ENCODE results near the gene LCE3E. TPM values are rescaled to one million over a fixed set of nuclear protein-coding genes. Genes with fewer than 3 reads are reported as not detected.
A peak's percentile ranks its signal among the peaks of the same experiment; 100 is the strongest.
"Not testable (repeated sequence)": the region's sequence is repeated elsewhere in the genome, so short reads cannot be mapped to it uniquely, and the experiment has no call there.

Gene LCE3E
- total and polyA plus RNA-seq, 8 donors = 0.65 TPM; not detected in 7

- WGBS, 5 donors = 80 to 84% (median 80%) methylated on average over 7 to 14 of the region's 14 CpGs
- no peak for DNase-seq
- Histone ChIP-seq H3K27ac (no peak overlapping the region), H3K27me3 (no peaks in the 10 kb centered on the region), H3K4me3 (no peak overlapping the region), H3K36me3 (no peaks in the 10 kb centered on the region), H3K9me3 (peaks cover 0 to 30% (median 15%) of the 10 kb centered on the region in 4 donors), H3K4me1 (no peaks in the 10 kb centered on the region)
- intact Hi-C loops (cut with DNase I; ENCODE audit: low total_unique reads) = no loop called here
- TF ChIP-seq EP300 (IDR thresholded peaks at IDR 0.05) (no peak), POLR2A (IDR thresholded peaks at IDR 0.05) (no peak), CTCF (IDR thresholded peaks at IDR 0.05) (no peak), POLR2AphosphoS5 (IDR thresholded peaks at IDR 0.05) (no peak)
Measured at GRCh38 chr1:152565535-152566215, 905 bp downstream of the LCE3E start.

GRCh38 chr1:152565115-152565514 lies 1.5 kb downstream of the LCE3E start:
- Histone ChIP-seq H3K4me3 (no peak overlapping the region), H3K4me1 (no peaks in the 10 kb centered on the region), H3K9me3 (peaks cover 0 to 27% (median 11%) of the 10 kb centered on the region in 4 donors), H3K27me3 (no peaks in the 10 kb centered on the region), H3K36me3 (no peaks in the 10 kb centered on the region), H3K27ac (no peak overlapping the region)
- TF ChIP-seq POLR2A (IDR thresholded peaks at IDR 0.05) (no peak), CTCF (IDR thresholded peaks at IDR 0.05) (no peak), POLR2AphosphoS5 (IDR thresholded peaks at IDR 0.05) (no peak), EP300 (IDR thresholded peaks at IDR 0.05) (no peak)
- intact Hi-C loops (cut with DNase I; ENCODE audit: low total_unique reads) = no loop called here
- WGBS, 5 donors = 57 to 84% (median 70%) methylated on average over 2 of the region's 2 CpGs
- no peak for DNase-seq

- H3K36me3 ChIP-seq; intact Hi-C loops (cut with DNase I; ENCODE audit: low total_unique reads); DNase-seq; H3K27me3 ChIP-seq; H3K4me1 ChIP-seq; H3K9me3 ChIP-seq; H3K4me3 ChIP-seq; H3K27ac ChIP-seq: not testable (repeated sequence)
- WGBS, 5 donors = 63% methylated on average over 1 of the region's 1 CpG; no CpG with 5 or more reads in 4 of the 5 donors
Measured at GRCh38 chr1:152548358-152548757, 18.2 kb downstream of the LCE3E start.

GRCh38 chr1:152546704-152547103 lies 19.9 kb downstream of the LCE3E start:
- no peak overlapping the region for H3K4me3 ChIP-seq
- DNase-seq = no peak
- TF ChIP-seq POLR2A (IDR thresholded peaks at IDR 0.05) (no peak), CTCF (IDR thresholded peaks at IDR 0.05) (no peak), EP300 (IDR thresholded peaks at IDR 0.05) (no peak), POLR2AphosphoS5 (IDR thresholded peaks at IDR 0.05) (no peak)
- H3K4me1 ChIP-seq = no peaks in the 10 kb centered on the region
- intact Hi-C loops (cut with DNase I; ENCODE audit: low total_unique reads) = no loop called here
- H3K27ac ChIP-seq = no peak overlapping the region
- 45 to 59% (median 48%) methylated on average over 1 of the region's 1 CpG; no CpG with 5 or more reads in 1 of the 5 donors for WGBS, 5 donors
- no peaks in the 10 kb centered on the region for H3K36me3 ChIP-seq
- H3K27me3 ChIP-seq = peaks cover 0 to 8% (median 0%) of the 10 kb centered on the region in 3 donors
- no peaks in the 10 kb centered on the region for H3K9me3 ChIP-seq

- Histone ChIP-seq H3K4me1 (no peaks in the 10 kb centered on the region), H3K4me3 (no peak overlapping the region), H3K27ac (no peak overlapping the region), H3K27me3 (peaks cover 0 to 8% (median 0%) of the 10 kb centered on the region in 3 donors), H3K36me3 (no peaks in the 10 kb centered on the region), H3K9me3 (no peaks in the 10 kb centered on the region)
- TF ChIP-seq POLR2A (IDR thresholded peaks at IDR 0.05) (no peak), POLR2AphosphoS5 (IDR thresholded peaks at IDR 0.05) (no peak), EP300 (IDR thresholded peaks at IDR 0.05) (no peak), CTCF (IDR thresholded peaks at IDR 0.05) (no peak)
- 31 to 35% (median 34%) methylated on average over 4 of the region's 4 CpGs for WGBS, 5 donors
- DNase-seq = peak in 1 of 2 donors; percentile 2
- intact Hi-C loops (cut with DNase I; ENCODE audit: low total_unique reads) = no loop called here
Measured at GRCh38 chr1:152543820-152544219, 22.8 kb downstream of the LCE3E start.
